Progenitor cell of endocrine pancreas (in vitro differentiated cells): ENCODE results near the gene DHRS2. TPM values are rescaled to one million over a fixed set of nuclear protein-coding genes. Genes with fewer than 3 reads are reported as not detected.

ENCODE experiments used
- DNase-seq: peaks from one replicate; pipeline ENCODE4 v3.0.0; 2021; ENCODE audit warnings: low spot score; ENCODE audit not compliant: unreplicated experiment
- H3K27ac Mint-ChIP-seq: 2 replicates; pipeline ENCODE4 v1.8.0; 2021; ENCODE audit warnings: mild to moderate bottlenecking, moderate library complexity, mixed read lengths
- H3K27me3 Mint-ChIP-seq: 2 replicates; pipeline ENCODE4 v1.8.0; 2021; ENCODE audit warnings: mixed read lengths
- H3K36me3 Mint-ChIP-seq: 2 replicates; pipeline ENCODE4 v1.8.0; 2022; ENCODE audit warnings: mixed read lengths; ENCODE audit not compliant: insufficient read depth
- H3K4me1 Mint-ChIP-seq: 2 replicates; pipeline ENCODE4 v1.8.0; 2021; ENCODE audit warnings: low read depth, mixed read lengths
- H3K4me3 Mint-ChIP-seq: 2 replicates; pipeline ENCODE4 v1.8.0; 2021; ENCODE audit warnings: low read depth, mild to moderate bottlenecking, moderate library complexity, mixed read lengths
- H3K9me3 Mint-ChIP-seq: 2 replicates; pipeline ENCODE4 v1.8.0; 2021; ENCODE audit warnings: low read depth, mixed read lengths
- CTCF ChIP-seq: fragments of 200-600 bp; sonication (generic); IDR thresholded peaks from one replicate; pipeline ENCODE4 v1.5.0; 2021; ENCODE audit warnings: antibody characterized with exemption, mild to moderate bottlenecking; ENCODE audit not compliant: unreplicated experiment
- total RNA-seq: library from RNA; stranded (reverse); gene quantifications from 2 replicates; pipeline ENCODE4 v1.2.1, GENCODE V29; 2021

DHRS2 gene
- total RNA-seq, 1 donor from 2014 or later, result 0.77 TPM

GRCh38 chr14:23623962-23624361, 12.2 kb upstream of the DHRS2 start:
- no peak for DNase-seq
- Mint-ChIP-seq H3K36me3 (no peaks in the 10 kb centered on the region), H3K4me1 (no peaks in the 10 kb centered on the region), H3K4me3 (no peak overlapping the region), H3K27me3 (peaks cover 19% of the 10 kb centered on the region), H3K9me3 (peaks cover 21% of the 10 kb centered on the region), H3K27ac (no peak overlapping the region)
- TF ChIP-seq CTCF, result no peak

DNA sequence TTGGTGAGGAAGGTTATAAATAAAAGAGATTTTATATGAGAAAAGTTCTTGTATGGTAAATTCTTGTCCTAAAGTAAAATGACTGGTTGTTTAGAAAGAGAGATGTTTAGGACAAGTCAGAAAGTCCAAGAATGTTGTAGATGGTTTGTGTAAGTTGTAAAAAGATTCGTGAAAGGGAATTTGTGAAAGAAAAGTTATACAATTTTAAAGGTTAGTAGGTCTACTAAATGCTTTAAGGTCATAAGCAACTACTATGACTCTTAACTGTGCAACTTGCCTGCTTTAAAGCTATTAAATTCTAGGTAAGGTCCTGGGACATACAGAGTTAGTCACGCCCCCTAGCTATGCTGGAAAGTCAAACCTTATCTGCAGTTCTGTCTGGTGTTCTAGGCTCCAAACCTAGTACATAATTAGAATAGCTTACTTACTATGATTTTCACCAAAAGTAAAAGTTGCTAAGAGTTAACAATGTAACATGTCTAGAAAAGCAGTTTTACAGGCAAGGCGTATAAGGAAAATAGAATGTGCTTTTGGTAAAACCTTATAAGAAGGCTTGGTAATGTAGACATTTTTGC, 11.2 kb upstream of the DHRS2 start:
- no peak for DNase-seq
- no peak overlapping the region for H3K4me3 Mint-ChIP-seq
- H3K9me3 Mint-ChIP-seq, result peaks cover 21% of the 10 kb centered on the region
- H3K27me3 Mint-ChIP-seq, result peaks cover 16% of the 10 kb centered on the region
- no peaks in the 10 kb centered on the region for H3K36me3 Mint-ChIP-seq
- H3K4me1 Mint-ChIP-seq, result no peaks in the 10 kb centered on the region
- no peak overlapping the region for H3K27ac Mint-ChIP-seq
- TF ChIP-seq CTCF, result no peak

DNA sequence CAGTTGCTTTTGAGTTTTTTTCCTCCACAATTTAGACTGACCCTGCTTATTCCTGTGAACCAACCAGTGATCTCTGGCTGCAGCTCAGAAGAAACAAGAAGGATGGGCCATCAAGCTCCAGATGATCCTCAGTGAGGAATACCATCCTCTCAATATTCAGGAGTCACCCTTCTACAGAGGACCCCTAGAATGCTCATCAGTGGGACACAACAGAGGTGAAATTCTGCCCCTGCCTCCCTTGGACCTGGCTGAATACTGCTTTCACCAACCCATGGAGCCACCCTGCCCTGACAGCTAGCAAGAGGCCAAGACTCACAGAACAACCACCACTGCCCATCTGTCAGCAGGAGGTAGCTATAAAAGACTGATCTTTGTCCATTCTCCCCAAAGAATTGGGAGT, 9.2 kb upstream of the DHRS2 start:
- TF ChIP-seq CTCF, result no peak
- Mint-ChIP-seq H3K27me3 (peaks cover 5% of the 10 kb centered on the region), H3K4me1 (peaks cover 4% of the 10 kb centered on the region), H3K36me3 (no peaks in the 10 kb centered on the region), H3K4me3 (no peak overlapping the region), H3K27ac (no peak overlapping the region), H3K9me3 (peaks cover 21% of the 10 kb centered on the region)
- no peak for DNase-seq

GRCh38 chr14:23627961-23628360, 8.2 kb upstream of the DHRS2 start:
- Mint-ChIP-seq H3K4me3 (no peak overlapping the region), H3K4me1 (peaks cover 7% of the 10 kb centered on the region), H3K36me3 (no peaks in the 10 kb centered on the region), H3K9me3 (peaks cover 17% of the 10 kb centered on the region), H3K27ac (no peak overlapping the region), H3K27me3 (peaks cover 4% of the 10 kb centered on the region)
- no peak for DNase-seq
- no peak for TF ChIP-seq CTCF

DNA sequence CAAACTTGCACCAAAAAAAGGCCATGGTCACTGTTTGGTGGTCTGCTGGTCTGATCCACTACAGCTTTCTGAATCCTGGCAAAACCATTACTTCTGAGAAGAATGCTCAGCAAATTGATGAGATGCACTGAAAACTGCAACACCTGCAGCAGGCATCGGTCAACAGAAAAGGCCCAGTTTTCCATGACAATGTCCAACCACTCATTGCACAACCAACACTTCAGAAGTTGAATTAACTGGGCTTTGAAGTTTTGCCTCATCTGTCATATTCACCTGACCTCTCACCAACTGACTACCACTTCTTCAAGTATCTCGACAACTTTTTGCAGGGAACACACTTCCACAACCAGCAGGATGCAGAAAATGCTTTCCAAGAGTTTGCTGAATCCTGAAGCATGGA, 7.0 kb upstream of the DHRS2 start:
- DNase-seq, result no peak
- no peaks in the 10 kb centered on the region for H3K36me3 Mint-ChIP-seq
- H3K27ac Mint-ChIP-seq, result no peak overlapping the region
- peaks cover 7% of the 10 kb centered on the region for H3K4me1 Mint-ChIP-seq
- no peak overlapping the region for H3K4me3 Mint-ChIP-seq
- TF ChIP-seq CTCF, result no peak
- peaks cover 12% of the 10 kb centered on the region for H3K9me3 Mint-ChIP-seq
- H3K27me3 Mint-ChIP-seq, result peaks cover 8% of the 10 kb centered on the region
